ENCODE data around the gene ZNF747.

The ZNF747 gene

DNA sequence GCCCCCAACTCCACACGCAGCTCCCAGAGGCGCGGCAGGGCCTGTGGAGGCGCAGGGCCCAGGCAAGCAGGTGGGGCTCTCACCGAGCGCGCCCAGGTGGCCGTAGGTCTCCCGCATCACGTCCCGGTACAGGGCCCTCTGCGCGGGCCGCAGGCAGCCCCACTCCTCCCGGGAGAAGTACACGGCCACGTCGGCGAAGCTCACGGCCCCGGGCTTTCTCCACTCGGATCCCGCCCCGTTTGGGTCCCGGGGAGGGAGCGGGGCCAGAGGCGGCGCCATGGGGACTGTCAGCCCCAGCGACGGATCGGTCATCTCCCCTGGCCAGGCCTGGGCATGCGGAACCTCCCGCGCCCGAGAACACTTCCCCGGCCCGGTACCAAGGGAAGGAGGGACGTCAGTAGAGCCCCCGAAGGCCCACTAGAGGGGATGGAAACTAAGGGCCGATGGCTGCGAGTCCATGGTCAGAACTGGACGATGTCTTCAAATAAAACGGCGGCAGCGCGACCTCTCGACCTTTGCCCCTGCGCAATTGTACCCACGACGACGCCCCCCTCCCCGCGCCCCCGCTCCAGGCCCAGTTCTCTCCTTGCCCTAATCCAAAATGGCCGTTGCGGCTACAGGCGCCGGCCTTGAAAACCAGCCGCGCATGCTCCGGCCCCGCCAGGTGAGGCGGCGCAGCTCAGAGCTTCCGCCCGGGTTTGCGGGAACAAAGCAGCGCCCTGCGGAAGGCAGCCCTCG, at the start of gene ZNF747:
Gene ZNF747, minus strand, starts transcription at position 491 of the 738 bp plus-strand sequence. Its CDS starts 179 bp downstream, at position 312.
- DNase-seq = peak; percentile 90

DNA sequence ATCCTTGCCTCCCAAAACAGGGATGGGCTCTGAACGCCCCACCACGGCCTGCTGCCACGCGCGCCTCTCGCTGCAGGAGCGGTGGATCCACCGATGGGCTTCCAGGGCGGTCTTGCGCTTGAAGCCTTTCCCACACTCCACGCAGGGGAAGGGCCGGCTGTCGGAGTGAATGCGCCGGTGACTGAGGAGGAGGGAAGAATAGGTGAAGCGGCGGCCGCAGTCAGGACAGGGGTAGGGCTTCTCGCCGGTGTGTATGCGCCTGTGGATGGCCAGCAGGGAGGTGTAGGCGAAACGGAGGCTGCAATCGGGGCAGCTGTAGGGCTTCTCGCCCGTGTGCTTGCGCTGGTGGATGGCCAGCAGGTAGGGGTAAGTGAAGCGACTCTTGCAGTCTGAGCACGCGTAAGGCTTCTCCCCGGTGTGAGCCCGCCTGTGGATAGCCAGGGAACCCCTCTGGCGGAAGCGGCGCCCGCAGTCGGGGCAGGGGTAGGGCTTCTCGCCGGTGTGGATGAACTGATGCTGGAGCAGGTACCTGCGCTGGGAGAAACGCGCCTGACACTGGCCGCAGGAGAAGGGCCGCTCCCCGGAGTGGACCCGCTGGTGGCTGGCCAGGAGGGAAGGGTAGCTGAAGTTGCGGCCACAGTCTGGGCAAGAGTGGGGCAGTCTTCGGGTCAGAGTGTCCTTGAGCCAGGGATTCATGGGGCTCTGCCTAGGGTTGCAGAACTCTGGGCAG, 48.1 kb upstream of the ZNF747 start:
- DNase-seq = no peak

DNA sequence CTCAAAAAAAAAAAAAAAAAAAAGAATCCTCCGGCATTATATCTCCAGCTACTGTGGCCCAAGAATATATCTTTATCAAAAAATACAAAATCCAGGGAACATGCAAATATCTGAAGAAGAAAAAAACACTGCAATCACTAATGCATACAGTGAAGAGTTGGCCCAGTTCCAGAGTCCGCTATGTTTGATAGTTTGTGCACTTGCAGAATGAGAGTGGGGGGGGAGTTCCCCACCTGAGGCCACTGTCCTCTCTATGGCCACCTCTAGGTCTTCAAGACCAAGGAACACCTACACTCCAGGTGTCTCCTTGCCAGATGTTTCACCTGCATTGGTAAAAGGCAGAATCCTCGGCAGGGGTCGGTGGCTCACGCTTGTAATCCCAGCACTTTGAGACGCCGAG, 46.8 kb upstream of the ZNF747 start:
- DNase-seq = no peak

DNA sequence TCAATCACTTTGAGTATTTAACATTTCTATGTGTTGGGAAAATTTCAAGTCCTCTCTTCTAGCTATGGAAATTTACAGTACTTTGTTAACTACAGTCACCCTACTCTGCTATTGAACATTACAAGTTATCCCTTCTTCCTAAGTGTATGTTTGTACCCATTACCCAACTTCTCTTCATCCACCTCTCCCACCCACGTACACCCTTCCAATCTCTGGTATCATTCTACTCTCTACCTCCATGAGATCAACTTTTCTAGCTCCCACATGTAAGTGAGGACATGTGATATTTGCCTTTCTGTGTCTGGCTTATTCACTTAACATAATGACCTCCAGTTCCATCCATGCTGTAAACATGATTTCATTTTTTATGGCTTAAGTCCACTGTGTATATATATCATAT, 40.0 kb upstream of the ZNF747 start:
- DNase-seq = no peak

DNA sequence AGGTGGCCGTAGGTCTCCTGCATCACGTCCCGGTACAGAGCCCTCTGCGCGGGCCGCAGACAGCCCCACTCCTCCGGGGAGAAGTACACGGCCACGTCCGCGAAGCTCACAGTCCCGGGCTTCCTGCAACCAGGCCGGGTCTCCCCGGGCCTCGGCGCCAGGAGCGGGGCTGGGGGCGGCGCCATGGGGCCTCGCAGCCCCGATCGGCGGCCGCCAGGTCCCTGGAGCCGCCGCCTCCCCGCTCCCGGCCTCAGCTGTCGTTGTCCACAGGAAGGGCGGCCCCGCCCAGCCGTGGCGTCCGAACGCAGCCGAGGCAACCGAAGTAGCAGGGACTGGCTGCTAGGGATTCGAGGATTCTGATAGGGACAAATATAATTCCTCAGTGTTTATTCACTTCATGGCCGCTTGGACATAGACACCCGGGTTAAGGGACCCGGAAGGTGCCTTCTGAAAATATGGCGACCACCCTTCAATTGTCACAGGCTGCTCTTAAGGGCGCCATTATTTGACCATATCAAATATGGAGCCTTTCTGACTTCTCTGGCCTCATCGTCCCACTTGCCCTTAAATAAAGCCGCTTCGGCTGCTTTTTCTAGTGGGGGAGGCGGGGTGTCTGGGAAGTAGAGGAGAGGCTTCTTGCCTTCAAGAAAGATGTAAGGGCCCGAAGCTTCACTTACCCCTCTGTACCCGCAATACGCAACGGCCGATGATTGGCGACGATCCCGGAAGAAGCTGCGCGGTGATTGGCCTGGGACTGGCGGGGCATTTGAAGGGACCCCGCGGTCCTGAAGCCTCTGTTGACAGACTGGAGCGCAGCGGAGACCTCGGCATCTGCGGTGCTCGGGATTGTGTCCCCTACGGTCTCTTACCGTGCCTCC, 37.0 kb upstream of the ZNF747 start, which contains the start of gene ZNF688:
Gene ZNF688, minus strand, starts transcription at position 270 of the 878 bp plus-strand sequence. Its CDS starts 85 bp downstream, at position 185.
- DNase-seq = peak; percentile 98

DNA sequence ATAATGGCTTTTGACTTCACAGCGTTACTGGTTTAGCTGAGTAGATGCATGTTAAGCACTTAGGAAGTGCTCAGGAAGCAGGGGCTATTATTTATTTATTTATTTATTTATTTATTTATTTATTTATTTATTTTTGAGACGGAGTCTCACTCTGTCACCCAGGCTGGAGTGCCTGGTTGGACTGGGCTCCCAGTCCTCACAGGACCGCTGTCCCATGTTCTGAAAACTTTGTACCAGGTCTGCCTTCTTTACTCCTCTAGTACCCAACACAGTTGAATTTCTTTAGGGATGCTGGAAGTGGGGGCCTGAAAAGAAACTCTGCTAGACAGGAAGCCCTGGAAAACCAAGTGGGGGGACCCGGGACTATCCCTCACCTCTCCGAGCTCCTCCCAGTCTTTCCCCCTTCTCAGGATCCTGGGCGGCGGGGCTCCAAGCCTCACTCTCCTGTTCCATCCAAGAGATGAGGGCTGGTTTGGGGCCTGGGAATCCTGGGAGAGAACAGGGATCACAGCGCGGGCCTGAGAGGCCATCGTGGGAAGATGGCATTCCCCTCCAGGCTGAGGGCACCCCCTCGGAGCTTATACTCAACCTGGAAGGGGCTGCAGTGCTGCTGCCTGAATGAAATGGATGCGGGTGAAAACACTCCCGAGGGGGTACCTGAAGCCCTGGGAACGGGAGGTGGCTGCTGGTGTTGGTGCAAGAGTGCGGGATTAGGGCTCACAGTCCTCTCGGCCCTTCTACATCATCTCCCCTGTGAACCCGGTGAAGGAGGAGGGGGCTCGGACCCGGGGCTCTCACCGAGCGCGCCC, 36.2 kb upstream of the ZNF747 start:
- DNase-seq = no peak

DNA sequence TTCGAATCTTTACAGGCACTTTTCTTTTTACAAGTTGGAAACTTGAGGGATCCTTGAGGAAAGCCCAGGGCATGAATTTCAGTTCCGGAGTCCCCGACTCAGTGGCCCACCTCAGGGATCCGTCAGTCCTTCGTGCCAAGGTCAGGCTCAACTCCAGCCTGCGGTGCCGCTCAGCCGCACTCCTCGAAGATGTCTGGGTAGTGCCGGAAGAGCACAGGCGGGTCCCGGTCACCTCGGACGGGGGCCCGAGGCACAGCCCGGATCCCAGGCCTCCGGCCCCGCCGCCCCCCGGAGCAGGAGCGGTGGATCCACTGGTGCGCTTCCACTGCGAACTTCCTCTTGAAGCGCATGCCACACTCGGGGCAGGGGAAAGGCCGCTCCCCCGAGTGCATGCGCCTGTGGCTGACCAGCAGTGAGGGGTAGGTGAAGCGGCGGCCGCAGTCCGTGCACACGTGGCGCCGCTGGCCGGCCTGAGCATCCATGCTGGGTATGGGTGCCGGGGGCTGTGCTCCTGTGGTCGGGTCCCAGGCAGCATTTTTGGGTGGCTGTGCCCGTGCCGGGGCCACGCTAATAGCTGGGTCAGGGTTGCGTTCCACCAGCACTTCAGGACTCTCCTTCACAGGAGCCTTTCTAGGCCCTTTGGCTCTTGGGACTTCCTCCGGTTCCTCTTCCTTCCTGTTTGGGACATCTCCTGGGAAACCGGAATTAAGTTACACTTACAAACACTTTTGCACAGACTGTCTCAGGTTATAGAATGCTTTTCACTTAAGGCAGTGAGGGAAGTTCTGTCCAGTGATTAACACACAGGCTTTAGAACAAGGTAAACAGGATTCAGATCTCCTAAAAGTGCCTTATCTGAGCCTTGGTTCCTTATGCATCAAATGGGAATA, 35.3 kb upstream of the ZNF747 start:
- no peak for DNase-seq

DNA sequence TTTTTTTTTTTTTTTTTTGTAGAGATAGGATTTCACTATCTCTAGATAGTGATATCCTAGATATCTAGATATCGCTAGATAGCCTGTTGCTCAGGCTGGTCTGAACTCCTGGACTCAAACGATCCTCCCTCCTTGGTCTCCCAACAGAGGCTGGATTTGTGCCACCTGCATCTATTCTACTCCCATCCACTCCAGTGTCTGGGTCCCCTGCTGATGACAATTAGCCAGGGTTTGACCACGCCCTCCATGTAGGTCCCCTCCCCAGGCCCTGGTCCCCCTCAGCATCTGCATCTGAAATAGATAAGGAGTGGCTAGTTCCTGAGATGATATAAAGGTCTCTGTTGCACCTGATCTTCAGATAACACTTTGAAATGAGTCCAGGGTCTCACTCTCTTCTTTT, 34.6 kb upstream of the ZNF747 start:
- DNase-seq = no peak

DNA sequence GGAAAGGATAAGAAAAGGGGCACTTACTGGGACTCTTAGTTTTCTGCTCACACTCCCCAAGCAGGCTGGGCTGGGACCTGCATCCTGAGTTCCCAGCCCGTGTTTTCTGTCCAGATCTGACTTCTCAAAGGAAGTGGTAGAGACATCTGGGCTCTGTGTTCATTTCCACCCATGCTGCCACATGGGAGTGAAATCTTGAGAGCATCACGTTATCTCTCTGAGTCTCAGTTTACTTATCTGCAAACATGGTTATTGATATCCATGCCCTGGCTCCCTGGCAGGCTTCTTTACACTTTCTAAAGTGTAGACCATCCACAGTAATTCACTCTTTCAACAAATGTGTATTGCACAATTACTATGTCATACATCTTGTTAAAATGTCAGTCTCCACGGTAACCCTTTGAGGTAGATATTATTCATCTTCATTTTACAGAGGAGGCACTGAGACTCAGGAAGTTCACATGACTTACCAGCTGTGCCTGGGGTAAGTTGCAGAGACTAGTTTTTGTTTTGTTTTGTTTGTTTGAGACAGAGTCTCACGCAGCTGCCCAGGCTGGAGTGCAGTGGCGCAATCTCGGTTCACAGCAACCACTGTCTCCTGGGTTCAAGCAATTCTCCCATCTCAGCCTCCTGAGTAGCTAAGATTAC, 33.5 kb upstream of the ZNF747 start:
- peak; percentile 72 for DNase-seq

DNA sequence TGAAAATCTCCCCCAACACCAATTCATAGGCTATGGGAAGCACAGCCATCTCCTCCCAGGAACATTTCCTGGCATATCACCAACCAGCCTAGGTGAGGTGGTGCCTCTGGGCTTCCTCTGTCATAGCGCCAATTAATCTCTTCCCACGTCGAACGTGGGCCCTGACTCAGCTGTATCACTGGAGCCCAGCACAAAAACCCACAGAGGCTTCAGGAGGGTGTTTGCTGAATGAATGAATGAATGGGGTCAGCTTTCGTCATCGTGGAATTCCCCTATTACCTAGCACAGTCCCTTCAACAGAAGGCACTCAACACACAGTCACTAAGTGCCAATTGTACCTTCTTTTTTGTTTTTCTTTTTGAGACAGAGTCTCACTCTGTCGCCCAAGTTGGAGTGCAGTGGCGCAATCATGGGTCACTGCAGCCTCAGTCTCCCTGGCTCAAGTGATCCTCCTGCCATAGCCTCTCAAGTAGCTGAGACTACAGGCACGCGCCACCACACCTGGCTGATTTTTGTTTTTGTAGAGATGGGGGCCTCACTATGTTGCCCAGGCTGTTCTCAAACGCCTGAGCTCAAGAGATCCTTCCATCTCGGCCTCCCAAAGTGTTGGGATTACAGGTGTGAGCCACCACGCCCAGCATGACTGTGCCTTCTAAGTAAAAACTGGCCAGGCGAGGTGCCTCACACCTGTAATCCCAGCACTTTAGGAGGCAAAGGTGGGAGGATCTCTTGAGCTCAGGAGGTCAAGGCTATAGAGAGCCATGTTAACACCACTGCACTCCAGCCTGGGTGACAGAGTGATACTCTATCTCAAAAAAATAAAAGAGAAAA, 32.7 kb upstream of the ZNF747 start:
- peak; percentile 67 for DNase-seq

DNA sequence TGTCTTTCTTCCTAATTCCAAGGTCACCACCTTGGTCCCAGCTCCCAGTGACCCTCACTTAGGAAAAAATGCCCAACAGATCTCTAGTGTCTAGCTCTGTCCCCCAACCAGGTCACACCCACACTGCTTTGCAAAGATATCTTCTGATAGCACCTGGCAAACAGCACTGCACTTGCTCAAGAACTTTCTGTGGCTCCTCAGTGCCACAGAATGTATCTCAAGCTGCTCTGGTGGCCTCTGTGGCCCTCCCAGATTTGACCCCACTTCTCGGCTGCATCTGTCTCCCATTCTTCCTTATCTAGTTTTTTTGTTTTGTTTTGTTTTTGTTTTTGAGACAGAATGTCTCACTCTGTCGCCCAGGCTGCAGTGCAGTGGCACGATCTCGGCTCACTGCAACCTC, 31.9 kb upstream of the ZNF747 start:
- DNase-seq = no peak

DNA sequence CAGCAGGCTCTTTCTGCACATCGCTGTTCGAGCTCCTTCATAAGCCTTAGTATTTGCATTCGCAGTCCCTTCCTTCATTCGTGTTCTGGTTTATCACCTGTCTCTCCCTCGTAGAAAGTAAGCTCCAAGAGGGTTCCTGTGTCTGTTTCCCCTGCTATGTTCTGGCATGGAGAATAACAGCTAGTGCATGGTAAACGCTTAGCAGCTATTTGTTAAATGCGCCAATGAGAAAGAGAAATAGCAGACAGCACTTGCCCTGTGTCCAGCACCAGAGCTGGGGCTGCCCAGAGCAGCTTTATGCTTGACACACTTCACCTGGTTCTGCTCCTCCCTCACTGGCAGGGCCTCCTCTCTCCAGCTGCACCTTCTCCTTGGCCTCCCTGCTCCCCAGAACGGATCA, 31.3 kb upstream of the ZNF747 start:
- DNase-seq = no peak

DNA sequence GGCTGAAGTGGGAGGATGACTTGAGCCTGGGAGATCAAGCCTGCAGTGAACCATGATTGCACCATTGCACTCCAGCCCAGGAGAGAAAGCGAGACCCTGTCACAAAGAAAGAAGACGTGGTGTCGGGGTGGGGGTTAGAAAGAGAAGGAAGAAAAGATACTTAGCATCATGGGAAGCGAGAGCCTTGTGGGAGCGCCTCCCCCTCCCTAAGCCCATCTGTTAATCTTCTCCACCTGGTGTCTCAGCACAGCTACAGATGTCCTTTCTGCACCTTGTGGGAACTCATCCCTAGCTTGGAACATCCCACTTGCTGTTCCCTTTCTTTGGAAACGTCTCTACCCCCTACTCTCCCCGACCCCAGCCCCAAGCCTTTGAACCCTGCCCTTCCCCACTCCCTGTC, 30.9 kb upstream of the ZNF747 start:
- no peak for DNase-seq

DNA sequence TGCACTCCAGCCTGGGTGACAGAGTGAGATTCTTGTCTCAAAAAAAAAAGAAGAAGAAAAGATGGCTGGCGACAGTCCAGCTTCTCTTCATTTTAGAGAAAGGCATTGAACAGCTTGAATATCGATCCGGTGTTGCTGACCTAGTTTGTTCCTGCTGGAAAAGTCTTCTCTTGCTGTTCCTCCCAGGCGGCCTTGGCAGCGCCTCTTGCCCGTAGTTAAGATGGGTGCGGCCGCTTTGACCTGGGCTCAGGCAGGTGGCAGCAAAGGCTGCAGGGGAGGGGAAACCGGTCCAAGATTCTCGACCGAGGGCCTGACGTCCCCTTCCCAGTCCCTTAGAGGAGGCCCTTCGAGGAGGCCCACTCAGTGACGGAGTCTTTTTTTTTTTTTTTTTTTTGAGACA, 27.4 kb upstream of the ZNF747 start:
- DNase-seq = no peak

DNA sequence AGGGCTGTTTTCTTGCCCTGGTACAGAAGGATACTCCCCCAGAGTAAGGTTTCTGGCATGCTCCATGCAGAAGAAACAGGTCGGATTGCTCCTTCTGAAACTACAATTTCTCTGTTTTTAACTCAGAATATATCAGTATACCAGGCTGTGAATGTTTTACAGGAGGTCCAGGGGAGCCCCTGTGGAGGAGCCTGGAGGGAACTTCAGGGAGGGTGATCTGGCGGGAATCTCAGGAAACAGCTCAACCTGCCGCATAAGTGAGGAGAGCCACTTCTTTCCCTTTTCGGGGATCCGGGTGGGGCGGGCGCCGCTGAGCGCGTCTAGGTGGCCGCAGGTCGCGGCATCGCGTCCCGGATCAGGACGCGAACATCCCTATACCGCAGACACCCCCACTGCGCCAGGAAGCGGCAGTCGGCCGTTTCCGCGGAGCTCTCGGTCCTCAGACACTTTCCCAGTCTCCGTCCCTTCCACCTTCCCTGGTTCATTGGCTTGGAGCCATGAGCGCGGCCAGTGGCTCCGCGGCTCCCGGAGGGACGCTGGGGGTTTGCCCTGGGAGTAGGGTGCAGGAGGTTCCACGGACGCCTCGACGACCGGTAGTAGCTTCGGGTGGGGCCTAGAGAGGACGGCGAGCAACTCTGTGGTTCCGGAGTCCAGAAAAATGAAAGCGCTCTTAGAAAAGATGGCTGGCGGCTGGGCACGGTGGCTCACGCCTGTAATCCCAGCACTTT, 26.6 kb upstream of the ZNF747 start:
- peak; percentile 38 for DNase-seq

DNA sequence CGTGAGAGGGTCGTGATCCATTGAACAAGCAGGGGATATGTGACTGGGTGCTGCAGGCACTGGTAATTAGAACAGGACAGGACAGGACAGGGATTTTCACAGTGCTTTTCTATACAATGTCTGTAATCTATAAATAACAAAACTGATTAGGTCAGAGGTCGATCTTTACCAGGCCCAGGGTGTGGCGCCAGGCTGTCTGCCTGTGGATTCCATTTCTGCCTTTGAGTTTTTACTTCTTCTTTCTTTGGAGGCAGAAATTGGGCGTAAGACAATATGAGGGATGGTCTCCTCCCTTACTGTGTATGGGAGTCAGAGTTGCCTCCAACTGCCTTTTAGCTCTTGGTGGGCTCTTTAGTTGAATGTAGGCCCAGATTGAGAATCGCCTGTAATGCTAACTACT, 25.0 kb upstream of the ZNF747 start:
- no peak for DNase-seq

DNA sequence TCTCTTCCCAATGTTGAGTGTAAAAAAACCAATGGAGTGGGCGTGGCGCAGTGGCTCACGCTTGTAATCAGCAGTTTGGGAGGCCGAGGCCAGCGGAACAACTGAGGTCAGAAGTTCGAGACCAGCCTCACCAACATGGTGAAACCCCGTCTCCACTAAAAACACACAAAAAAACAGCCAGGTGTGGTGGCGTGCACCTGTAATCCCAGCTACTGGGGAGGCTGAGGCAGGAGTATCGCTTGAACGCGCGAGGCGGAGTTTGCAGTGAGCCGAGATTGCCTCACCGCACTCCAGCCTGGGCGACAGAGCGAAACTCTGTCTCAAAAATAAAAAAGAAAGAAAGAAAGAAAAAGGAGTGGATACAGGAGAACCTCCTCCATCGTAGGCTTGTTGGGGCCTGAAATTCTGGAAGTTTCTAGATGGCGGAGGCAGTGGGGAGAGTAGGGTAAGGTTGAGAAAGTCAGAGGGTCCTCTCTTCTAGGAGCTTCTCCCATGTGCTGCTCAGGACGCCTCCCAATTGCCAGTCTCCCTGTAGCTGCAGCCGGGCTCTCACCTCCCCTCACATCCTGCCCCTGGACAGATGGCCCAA, 24.2 kb upstream of the ZNF747 start:
- no peak for DNase-seq

DNA sequence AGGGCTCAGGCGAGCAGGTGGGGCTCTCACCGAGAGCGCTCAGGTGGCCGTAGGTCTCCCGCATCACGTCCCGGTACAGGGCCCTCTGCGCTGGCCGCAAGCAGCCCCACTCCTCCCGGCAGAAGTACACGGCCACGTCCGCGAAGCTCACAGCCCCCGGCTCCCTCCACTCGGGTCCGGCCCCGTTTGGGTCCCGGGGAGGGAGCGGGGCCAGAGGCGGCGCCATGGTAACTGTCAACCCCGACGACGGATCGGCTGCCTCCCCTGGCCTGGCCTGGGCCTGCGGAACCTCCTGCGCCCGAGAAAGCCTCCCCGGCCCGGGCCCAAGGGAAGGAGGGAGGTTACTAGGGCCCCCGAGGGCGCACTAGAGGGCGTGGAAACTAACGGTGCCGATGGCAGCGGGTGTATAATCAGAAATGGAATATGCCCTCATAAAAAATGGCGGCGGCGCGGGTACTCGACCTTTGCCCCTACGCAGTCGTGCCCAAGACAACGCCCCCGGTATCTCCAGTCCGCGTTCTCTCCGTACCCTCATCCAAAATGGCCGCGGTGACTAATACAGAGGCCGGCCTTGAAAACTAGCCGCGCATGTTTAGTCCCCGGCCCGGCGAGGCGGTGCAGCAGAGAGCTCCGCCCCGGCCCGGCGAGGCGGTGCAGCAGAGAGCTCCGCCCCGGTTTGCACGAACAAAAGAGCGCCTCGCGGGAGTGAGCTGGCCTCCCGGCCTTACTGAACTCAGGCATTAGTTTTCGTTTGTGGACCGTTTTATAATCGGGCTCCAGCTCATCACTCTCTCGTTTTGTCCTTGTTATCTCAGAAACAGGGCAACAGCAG, 23.5 kb upstream of the ZNF747 start, which contains the start of gene ZNF764:
Gene ZNF764, minus strand, starts transcription at position 418 of the 832 bp plus-strand sequence. Its CDS starts 192 bp downstream, at position 226.
- DNase-seq = peak; percentile 98

Data from CD4-positive, alpha-beta T cell treated with Interleukin-15 for 1 hour (primary cell).